ENCODE results near the gene WFDC10A. TPM values are rescaled to one million over a fixed set of nuclear protein-coding genes. Genes with fewer than 3 reads are reported as not detected.

WFDC10A gene
- polyA plus RNA-seq, 2 of the 4 experiments (the other 2 are of a cell fraction): not detected

DNA sequence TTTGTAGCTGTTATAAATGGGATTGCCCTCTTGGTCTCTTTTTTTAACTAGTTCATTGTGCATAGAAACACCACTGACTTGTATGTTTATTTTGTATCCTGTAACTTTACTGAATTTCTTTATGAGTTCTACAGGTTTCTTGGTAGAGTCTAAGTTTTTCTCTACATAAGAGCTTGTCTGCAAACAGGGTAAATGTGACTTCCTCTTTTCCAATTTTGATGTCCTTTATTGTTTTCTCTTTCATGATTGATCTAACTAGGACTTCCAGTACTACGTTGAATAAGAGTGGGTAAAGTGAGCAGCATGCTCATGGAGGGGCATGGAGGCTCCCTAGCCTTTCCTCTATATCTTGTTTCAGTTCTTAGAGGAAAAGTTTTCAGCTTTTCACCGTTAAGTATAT, 3.0 kb upstream of the WFDC10A start:
- ATAC-seq: no peak
- no peak for DNase-seq (ENCODE audit: low read depth in 1 of 2, low spot score in 1 of 2)
- WGBS (ENCODE audit: missing lambda C conversion rate): 2% methylated on average over 2 of the region's 2 CpGs
- POLR2A ChIA-PET: no interaction called here
- Histone ChIP-seq H3K4me2 (no peak overlapping the region), H3K27ac (no peak overlapping the region), H3K4me1 (no peaks in the 10 kb centered on the region), H3K9me3 (no peaks in the 10 kb centered on the region), H3K4me3 (no peak overlapping the region)
- CTCF ChIA-PET: interaction anchor here (1.1 to 1.7 kb wide), 2 partner anchors 28 to 145 kb away, joined by 3 to 8 read pairs; no protein-coding TSS in a partner anchor
- TF ChIP-seq JUNB (IDR thresholded peaks at IDR 0.05): no peak
- no peak for TF ChIP-seq EP300 (IDR thresholded peaks at IDR 0.05)
- TF ChIP-seq, protein P1, sequence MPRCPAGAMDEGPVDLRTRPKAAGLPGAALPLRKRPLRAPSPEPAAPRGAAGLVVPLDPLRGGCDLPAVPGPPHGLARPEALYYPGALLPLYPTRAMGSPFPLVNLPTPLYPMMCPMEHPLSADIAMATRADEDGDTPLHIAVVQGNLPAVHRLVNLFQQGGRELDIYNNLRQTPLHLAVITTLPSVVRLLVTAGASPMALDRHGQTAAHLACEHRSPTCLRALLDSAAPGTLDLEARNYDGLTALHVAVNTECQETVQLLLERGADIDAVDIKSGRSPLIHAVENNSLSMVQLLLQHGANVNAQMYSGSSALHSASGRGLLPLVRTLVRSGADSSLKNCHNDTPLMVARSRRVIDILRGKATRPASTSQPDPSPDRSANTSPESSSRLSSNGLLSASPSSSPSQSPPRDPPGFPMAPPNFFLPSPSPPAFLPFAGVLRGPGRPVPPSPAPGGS (IDR thresholded peaks at IDR 0.05): no peak
- TF ChIP-seq, protein P2, sequence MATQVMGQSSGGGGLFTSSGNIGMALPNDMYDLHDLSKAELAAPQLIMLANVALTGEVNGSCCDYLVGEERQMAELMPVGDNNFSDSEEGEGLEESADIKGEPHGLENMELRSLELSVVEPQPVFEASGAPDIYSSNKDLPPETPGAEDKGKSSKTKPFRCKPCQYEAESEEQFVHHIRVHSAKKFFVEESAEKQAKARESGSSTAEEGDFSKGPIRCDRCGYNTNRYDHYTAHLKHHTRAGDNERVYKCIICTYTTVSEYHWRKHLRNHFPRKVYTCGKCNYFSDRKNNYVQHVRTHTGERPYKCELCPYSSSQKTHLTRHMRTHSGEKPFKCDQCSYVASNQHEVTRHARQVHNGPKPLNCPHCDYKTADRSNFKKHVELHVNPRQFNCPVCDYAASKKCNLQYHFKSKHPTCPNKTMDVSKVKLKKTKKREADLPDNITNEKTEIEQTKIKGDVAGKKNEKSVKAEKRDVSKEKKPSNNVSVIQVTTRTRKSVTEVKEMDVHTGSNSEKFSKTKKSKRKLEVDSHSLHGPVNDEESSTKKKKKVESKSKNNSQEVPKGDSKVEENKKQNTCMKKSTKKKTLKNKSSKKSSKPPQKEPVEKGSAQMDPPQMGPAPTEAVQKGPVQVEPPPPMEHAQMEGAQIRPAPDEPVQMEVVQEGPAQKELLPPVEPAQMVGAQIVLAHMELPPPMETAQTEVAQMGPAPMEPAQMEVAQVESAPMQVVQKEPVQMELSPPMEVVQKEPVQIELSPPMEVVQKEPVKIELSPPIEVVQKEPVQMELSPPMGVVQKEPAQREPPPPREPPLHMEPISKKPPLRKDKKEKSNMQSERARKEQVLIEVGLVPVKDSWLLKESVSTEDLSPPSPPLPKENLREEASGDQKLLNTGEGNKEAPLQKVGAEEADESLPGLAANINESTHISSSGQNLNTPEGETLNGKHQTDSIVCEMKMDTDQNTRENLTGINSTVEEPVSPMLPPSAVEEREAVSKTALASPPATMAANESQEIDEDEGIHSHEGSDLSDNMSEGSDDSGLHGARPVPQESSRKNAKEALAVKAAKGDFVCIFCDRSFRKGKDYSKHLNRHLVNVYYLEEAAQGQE (IDR thresholded peaks at IDR 0.05): no peak
- TF ChIP-seq HEYL (CRISPR knock-in tag; IDR thresholded peaks at IDR 0.05): no peak
- TF ChIP-seq ESRRA (IDR thresholded peaks at IDR 0.05; ENCODE audit: borderline replicate concordance, low read length): no peak
- no peak for TF ChIP-seq NPAS2 (CRISPR knock-in tag; IDR thresholded peaks at IDR 0.05; ENCODE audit: borderline replicate concordance)
- TF ChIP-seq ZC3H11A (IDR thresholded peaks at IDR 0.05): no peak
- TF ChIP-seq CHD2 (IDR thresholded peaks at IDR 0.05; ENCODE audit: low read length, partially characterized antibody): no peak
- no peak for FAIRE-seq

DNA sequence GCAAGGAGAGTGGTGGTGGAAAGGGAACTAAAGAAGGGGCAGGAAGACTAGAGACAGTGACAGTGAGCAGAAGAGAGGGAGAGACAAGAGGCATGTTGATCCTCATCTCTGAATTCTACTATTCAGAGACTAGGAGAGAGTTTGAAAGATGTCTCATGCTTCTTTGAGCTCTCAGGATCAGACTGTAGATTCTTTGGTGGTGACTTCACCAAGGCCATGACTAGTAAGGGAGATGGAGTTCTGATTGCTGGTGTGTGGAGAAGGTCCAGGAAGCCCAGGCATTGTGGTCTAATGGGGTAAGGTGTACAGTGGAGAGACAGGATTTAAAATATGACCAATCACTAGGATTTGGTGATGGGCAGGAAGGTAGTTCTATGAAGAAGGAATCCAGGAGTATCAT, 832 bp downstream of the WFDC10A start:
- DNase-seq (ENCODE audit: low read depth in 1 of 2, low spot score in 1 of 2) (no peak), FAIRE-seq (no peak), ATAC-seq (no peak)
- no peaks in the 10 kb centered on the region for H3K9me3 ChIP-seq
- H3K4me2 ChIP-seq: no peak overlapping the region
- no peak for TF ChIP-seq RFX5 (IDR thresholded peaks at IDR 0.05)
- TF ChIP-seq BHLHE40 (IDR thresholded peaks at IDR 0.05; ENCODE audit: low read depth, low read length): no peak
- TF ChIP-seq RARB (CRISPR knock-in tag; IDR thresholded peaks at IDR 0.05): no peak
- TF ChIP-seq SMC3 (IDR thresholded peaks at IDR 0.05): no peak
- no peak for TF ChIP-seq PHF8 (IDR thresholded peaks at IDR 0.05; ENCODE audit: borderline replicate concordance, low read depth)
- TF ChIP-seq, protein P3, sequence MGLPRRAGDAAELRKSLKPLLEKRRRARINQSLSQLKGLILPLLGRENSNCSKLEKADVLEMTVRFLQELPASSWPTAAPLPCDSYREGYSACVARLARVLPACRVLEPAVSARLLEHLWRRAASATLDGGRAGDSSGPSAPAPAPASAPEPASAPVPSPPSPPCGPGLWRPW (IDR thresholded peaks at IDR 0.05): no peak
- TF ChIP-seq CBX2 (IDR thresholded peaks at IDR 0.05; ENCODE audit: borderline replicate concordance, low read depth): no peak
- POLR2A ChIA-PET: interaction anchor here (0.5 kb wide), 1 partner anchor 301 kb away, joined by 4 read pairs; no protein-coding TSS in a partner anchor
- no peak overlapping the region for H3K4me3 ChIP-seq
- H3K27ac ChIP-seq: no peak overlapping the region
- CTCF ChIA-PET: interaction anchor here (1.0 to 3.6 kb wide), 5 partner anchors 12 to 191 kb away, joined by 3 to 20 read pairs (median 4); no protein-coding TSS in a partner anchor
- H3K4me1 ChIP-seq: no peaks in the 10 kb centered on the region

DNA sequence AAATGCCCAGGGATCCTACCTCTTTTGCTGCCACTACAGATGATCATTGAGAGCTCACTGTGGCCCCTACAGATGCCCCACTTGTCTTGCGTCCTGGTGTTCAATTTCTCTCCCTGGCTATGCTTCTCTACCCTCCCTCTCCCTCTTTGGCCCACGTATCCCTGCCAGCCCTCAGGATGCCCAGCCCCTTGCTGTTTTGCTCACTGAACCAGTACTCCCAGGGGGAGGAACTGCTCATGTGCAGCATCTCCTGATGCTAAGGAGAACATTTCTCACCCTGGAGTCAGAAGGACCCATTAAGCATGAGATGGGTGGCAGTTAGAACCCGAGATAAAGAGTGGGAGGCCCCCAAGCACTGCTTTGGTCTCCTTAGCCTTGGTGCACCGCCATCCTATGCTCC, 1.6 kb downstream of the WFDC10A start, which contains the start of gene WFDC9:
TSS of gene WFDC9 (minus strand) at position 101 of the 400 bp plus-strand sequence. CDS start 21,103 bp downstream, outside the sequence.
- WGBS (ENCODE audit: missing lambda C conversion rate): 7% methylated on average over 4 of the region's 4 CpGs
- no peak for TF ChIP-seq CTCF (IDR thresholded peaks at IDR 0.05)
- TF ChIP-seq ATOH8 (CRISPR knock-in tag; IDR thresholded peaks at IDR 0.05; ENCODE audit: low read depth): no peak
- no peak for TF ChIP-seq JUN (IDR thresholded peaks at IDR 0.05)
- Histone ChIP-seq H3K4me3 (no peak within 1 kb of the TSS), H3K27ac (no peak within 1 kb of the TSS), H3K9me3 (no peaks in the 10 kb centered on the region), H3K4me1 (no peaks in the 10 kb centered on the region), H3K4me2 (no peak within 1 kb of the TSS)
- CTCF ChIA-PET: interaction anchor here (1.0 to 3.6 kb wide), 2 partner anchors 12 to 20 kb away, joined by 3 to 15 read pairs; no protein-coding TSS in a partner anchor
- no peak for FAIRE-seq
- no peak for ATAC-seq
- POLR2A ChIA-PET: no interaction called here
- no peak for DNase-seq (ENCODE audit: low read depth in 1 of 2, low spot score in 1 of 2)
